ENCODE measurements around the gene MBTD1. TPM values are rescaled to one million over a fixed set of nuclear protein-coding genes. Genes with fewer than 3 reads are reported as not detected.

The MBTD1 gene
- total and polyA plus RNA-seq, 2 experiments from 2014 or later: 19.1 to 63.9 TPM

- TF ChIP-seq CTCF (conservative IDR thresholded peaks at IDR 0.05; ENCODE audit: low read depth in 2 of 2) (no peak), CREB1 (CRISPR knock-in tag; IDR thresholded peaks at IDR 0.05; ENCODE audit: low read depth) (no peak), JUNB (IDR thresholded peaks at IDR 0.05; ENCODE audit: unreplicated experiment) (no peak), STAT1 (IDR thresholded peaks at IDR 0.05; ENCODE audit: unreplicated experiment) (no peak), EZH2phosphoT487 (IDR thresholded peaks at IDR 0.05; ENCODE audit: unreplicated experiment) (no peak), REST (IDR thresholded peaks at IDR 0.05; ENCODE audit: unreplicated experiment) (no peak), NANOG (IDR thresholded peaks at IDR 0.05; ENCODE audit: borderline replicate concordance) (no peak), EZH2 (IDR thresholded peaks at IDR 0.05; ENCODE audit: low read depth, unreplicated experiment) (no peak)
- TF ChIP-seq, protein P1, sequence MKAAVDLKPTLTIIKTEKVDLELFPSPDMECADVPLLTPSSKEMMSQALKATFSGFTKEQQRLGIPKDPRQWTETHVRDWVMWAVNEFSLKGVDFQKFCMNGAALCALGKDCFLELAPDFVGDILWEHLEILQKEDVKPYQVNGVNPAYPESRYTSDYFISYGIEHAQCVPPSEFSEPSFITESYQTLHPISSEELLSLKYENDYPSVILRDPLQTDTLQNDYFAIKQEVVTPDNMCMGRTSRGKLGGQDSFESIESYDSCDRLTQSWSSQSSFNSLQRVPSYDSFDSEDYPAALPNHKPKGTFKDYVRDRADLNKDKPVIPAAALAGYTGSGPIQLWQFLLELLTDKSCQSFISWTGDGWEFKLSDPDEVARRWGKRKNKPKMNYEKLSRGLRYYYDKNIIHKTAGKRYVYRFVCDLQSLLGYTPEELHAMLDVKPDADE (IDR thresholded peaks at IDR 0.05): no peak
Observed at GRCh38 chr17:51144266-51145022, 115.4 kb downstream of the MBTD1 start (continued).

DNA sequence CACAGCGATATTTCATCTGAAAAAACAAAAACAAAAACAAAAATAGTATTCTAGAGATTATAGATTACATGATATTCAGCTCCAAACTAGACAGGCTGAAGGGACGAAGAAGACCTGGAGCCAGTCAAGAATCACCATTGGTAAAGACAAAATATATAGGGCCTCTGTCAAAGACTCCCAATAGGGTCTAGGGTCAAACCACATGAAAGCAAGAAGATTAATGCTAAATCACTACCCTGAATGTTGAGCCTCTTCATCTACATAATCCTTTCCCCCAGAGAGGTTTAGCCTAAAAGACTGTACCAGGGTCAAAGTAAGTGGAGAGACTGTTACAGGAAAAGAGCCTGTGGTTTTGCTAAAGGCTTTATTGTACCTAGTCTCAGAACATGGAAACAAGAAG is 117.3 kb downstream of the MBTD1 start:
- no peak overlapping the region for H3K27ac Mint-ChIP-seq
- TF ChIP-seq ZNF462 (CRISPR knock-in tag; IDR thresholded peaks at IDR 0.05): no peak
- no peak for TF ChIP-seq EZH2 (IDR thresholded peaks at IDR 0.05; ENCODE audit: low read depth, unreplicated experiment)
- TF ChIP-seq STAT1 (IDR thresholded peaks at IDR 0.05; ENCODE audit: unreplicated experiment): no peak

More for the DNA sequence above, 117.3 kb downstream of the MBTD1 start:
- no peaks in the 10 kb centered on the region for H3K9me3 Mint-ChIP-seq
- Histone ChIP-seq H3K4me1 (ENCODE audit: insufficient read depth) (no peaks in the 10 kb centered on the region), H3K27me3 (ENCODE audit: insufficient read depth) (no peaks in the 10 kb centered on the region), H3K4me2 (no peak overlapping the region), H3K9me2 (ENCODE audit: insufficient read depth) (no peaks in the 10 kb centered on the region), H3F3A (replicated peaks; ENCODE audit: low read depth) (no peaks in the 10 kb centered on the region), H3K79me2 (replicated peaks; ENCODE audit: insufficient read depth) (no peaks in the 10 kb centered on the region), H3K27ac (ENCODE audit: low read depth) (no peak overlapping the region), H2AFZ (no peak overlapping the region), H3K4me3 (no peak overlapping the region), H3K36me3 (ENCODE audit: insufficient read depth) (no peaks in the 10 kb centered on the region), H4K20me1 (replicated peaks; ENCODE audit: insufficient read depth) (no peaks in the 10 kb centered on the region)
- peaks cover 2% of the 10 kb centered on the region for H3K27me3 Mint-ChIP-seq (ENCODE audit: insufficient read depth, low read depth, poor library complexity)
- no peak overlapping the region for H3K4me3 Mint-ChIP-seq
- H3K36me3 Mint-ChIP-seq (ENCODE audit: low read depth): no peaks in the 10 kb centered on the region
- no peak for ATAC-seq
- DNase-seq (ENCODE audit: low spot score): no peak
- peaks cover 8% of the 10 kb centered on the region for H3K4me1 Mint-ChIP-seq
